HG03095 (cell line): ENCODE data around the gene KCNH2.

Experiments
- ATAC-seq: cut with Tn5 transposase; IDR thresholded peaks from one replicate; pipeline ENCODE4 v1.9.1; 2021; ENCODE audit warnings: moderate library complexity; ENCODE audit not compliant: unreplicated experiment

The KCNH2 gene

GRCh38 chr7:150976529-150977381, 1.4 kb downstream of the KCNH2 start:
- no peak for ATAC-seq

GRCh38 chr7:150975536-150976319, 2.4 kb downstream of the KCNH2 start:
- ATAC-seq: no peak

- peak; percentile 51 for ATAC-seq
Observed at GRCh38 chr7:150974468-150975391, 3.4 kb downstream of the KCNH2 start.

- no peak for ATAC-seq
Observed at GRCh38 chr7:150973571-150974451, 4.3 kb downstream of the KCNH2 start.

GRCh38 chr7:150972741-150973140, 5.4 kb downstream of the KCNH2 start:
- no peak for ATAC-seq

GRCh38 chr7:150972023-150972468, 6.1 kb downstream of the KCNH2 start:
- ATAC-seq: no peak

- ATAC-seq: no peak
Observed at GRCh38 chr7:150971242-150972022, 6.7 kb downstream of the KCNH2 start.

GRCh38 chr7:150970424-150970823, 7.7 kb downstream of the KCNH2 start:
- no peak for ATAC-seq

GRCh38 chr7:150969475-150969874, 8.6 kb downstream of the KCNH2 start:
- no peak for ATAC-seq

- no peak for ATAC-seq
Observed at GRCh38 chr7:150968734-150969372, 9.3 kb downstream of the KCNH2 start.

- ATAC-seq: no peak
Observed at GRCh38 chr7:150968056-150968733, 9.9 kb downstream of the KCNH2 start.

- no peak for ATAC-seq
Observed at GRCh38 chr7:150967349-150967748, 10.8 kb downstream of the KCNH2 start.

GRCh38 chr7:150966002-150966401, 12.1 kb downstream of the KCNH2 start:
- no peak for ATAC-seq

GRCh38 chr7:150965273-150965830, 12.8 kb downstream of the KCNH2 start:
- ATAC-seq: no peak

- no peak for ATAC-seq
Observed at GRCh38 chr7:150964593-150965111, 13.5 kb downstream of the KCNH2 start.

- ATAC-seq: no peak
Observed at GRCh38 chr7:150963707-150964559, 14.2 kb downstream of the KCNH2 start.
